ENCODE measurements around the gene CAPN11.
"Not testable (repeated sequence)": the region's sequence is repeated elsewhere in the genome, so short reads cannot be mapped to it uniquely, and the experiment has no call there.

CAPN11 gene

GRCh38 chr6:44228031-44228430 lies 69.4 kb downstream of the CAPN11 start:
- no peak for DNase-seq (ENCODE audit: low read depth)

GRCh38 chr6:44228433-44228832 lies 69.8 kb downstream of the CAPN11 start:
- no peak for DNase-seq (ENCODE audit: low read depth)

GRCh38 chr6:44228836-44229235 lies 70.2 kb downstream of the CAPN11 start:
- DNase-seq (ENCODE audit: low read depth): no peak

- no peak for DNase-seq (ENCODE audit: low read depth)
Observed at GRCh38 chr6:44229376-44230033, 70.9 kb downstream of the CAPN11 start.

- no peak for DNase-seq (ENCODE audit: low read depth)
Observed at GRCh38 chr6:44230034-44230675, 71.5 kb downstream of the CAPN11 start.

GRCh38 chr6:44231426-44231825 lies 72.8 kb downstream of the CAPN11 start:
- not testable (repeated sequence) for DNase-seq (ENCODE audit: low read depth)

- no peak for DNase-seq (ENCODE audit: low read depth)
Observed at GRCh38 chr6:44232676-44233566, 74.3 kb downstream of the CAPN11 start.

GRCh38 chr6:44233567-44234100 lies 75.0 kb downstream of the CAPN11 start:
- no peak for DNase-seq (ENCODE audit: low read depth)

All from activated T-cell treated with anti-CD3 and anti-CD28 coated beads for 48 hours (primary cell).